Measurements from ENCODE around the gene ZNRF1. TPM values are rescaled to one million over a fixed set of nuclear protein-coding genes. Genes with fewer than 3 reads are reported as not detected.

The ZNRF1 gene
- total RNA-seq, 1 experiment from 2014 or later, result 10.5 TPM

DNA sequence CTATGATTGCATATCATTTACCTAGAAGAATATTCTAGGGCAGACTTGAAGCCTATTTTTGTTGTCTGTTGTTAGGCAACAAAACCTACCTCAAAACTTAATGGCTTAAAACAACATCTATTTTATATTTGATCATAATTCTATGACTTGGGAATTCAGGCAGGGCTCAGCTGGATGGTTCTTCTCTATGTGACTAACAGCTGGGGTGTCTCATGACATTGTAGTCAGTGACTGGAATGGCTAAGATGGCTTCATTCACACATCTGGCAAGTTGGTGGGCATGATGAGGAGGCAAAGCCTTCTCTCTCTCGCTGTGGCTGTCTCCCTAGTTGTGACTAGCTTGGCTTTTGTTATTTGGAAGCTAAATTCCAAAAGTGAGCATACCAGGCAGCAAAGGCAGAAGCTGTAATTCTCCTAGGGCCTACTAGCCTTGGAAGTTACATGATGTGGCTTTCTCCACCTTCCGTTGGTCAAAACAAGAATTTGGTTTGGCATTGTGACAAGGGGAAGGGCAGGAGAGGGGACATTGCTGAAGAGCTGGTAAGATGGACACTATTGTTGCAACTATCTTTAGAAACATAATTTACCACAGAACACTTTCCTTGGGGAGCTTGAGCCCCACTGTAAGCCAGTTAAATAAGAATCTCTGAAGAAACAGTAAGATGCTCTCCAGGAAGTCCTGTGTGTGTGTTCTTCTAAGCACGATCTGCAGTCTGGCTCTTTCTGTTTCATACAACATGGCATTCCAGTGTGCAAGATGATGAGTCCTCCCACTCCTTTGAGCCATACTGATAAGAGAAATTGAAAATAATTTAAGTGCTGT, 39.4 kb downstream of the ZNRF1 start:
- BruUV-seq (replicated peaks), result no TSS peak
- Mint-ChIP-seq H3K27ac (ENCODE audit: low read depth, unreplicated experiment) (no peak overlapping the region), H3K4me3 (ENCODE audit: unreplicated experiment) (no peak overlapping the region), H3K9me3 (ENCODE audit: unreplicated experiment) (peaks cover 8% of the 10 kb centered on the region), H3K36me3 (ENCODE audit: insufficient read depth, unreplicated experiment) (no peaks in the 10 kb centered on the region), H3K4me1 (ENCODE audit: insufficient read depth, unreplicated experiment) (no peaks in the 10 kb centered on the region), H3K27me3 (ENCODE audit: insufficient read depth, unreplicated experiment) (no peaks in the 10 kb centered on the region)
- DNase-seq (ENCODE audit: unreplicated experiment), result no peak
- ChIA-PET POLR2A (no interaction called here), CTCF (interaction anchor here (0.6 to 1.4 kb wide), 3 partner anchors 13 to 1087 kb away, joined by 4 read pairs; no protein-coding TSS in a partner anchor)
- TF ChIP-seq, protein P1, sequence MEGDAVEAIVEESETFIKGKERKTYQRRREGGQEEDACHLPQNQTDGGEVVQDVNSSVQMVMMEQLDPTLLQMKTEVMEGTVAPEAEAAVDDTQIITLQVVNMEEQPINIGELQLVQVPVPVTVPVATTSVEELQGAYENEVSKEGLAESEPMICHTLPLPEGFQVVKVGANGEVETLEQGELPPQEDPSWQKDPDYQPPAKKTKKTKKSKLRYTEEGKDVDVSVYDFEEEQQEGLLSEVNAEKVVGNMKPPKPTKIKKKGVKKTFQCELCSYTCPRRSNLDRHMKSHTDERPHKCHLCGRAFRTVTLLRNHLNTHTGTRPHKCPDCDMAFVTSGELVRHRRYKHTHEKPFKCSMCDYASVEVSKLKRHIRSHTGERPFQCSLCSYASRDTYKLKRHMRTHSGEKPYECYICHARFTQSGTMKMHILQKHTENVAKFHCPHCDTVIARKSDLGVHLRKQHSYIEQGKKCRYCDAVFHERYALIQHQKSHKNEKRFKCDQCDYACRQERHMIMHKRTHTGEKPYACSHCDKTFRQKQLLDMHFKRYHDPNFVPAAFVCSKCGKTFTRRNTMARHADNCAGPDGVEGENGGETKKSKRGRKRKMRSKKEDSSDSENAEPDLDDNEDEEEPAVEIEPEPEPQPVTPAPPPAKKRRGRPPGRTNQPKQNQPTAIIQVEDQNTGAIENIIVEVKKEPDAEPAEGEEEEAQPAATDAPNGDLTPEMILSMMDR (IDR thresholded peaks at IDR 0.05; ENCODE audit: unreplicated experiment), result no peak
- intact Hi-C loops (cut with micrococcal nuclease), result no loop called here

DNA sequence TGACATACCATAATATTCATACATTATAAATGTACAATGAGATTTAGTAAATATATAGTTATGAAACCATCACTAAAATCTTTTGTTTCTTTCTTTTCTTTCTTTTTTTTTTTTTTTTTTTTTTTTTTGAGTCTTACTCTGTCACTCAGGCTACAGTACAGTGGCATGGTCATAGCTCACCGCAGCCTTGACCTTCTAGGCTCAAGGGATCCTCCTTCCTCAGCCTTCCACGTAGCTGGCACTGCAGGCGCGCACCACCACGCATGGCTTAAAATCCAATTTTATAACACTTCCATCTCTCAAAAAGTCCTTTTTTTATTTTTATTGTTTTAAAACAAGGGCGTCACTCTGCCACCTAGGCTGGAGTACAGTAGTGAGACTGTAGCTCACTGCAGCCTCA, 41.1 kb downstream of the ZNRF1 start:
- Mint-ChIP-seq H3K27ac (ENCODE audit: low read depth, unreplicated experiment) (no peak overlapping the region), H3K36me3 (ENCODE audit: insufficient read depth, unreplicated experiment) (no peaks in the 10 kb centered on the region), H3K9me3 (ENCODE audit: unreplicated experiment) (peaks cover 8% of the 10 kb centered on the region), H3K4me1 (ENCODE audit: insufficient read depth, unreplicated experiment) (peaks cover 3% of the 10 kb centered on the region), H3K27me3 (ENCODE audit: insufficient read depth, unreplicated experiment) (no peaks in the 10 kb centered on the region), H3K4me3 (ENCODE audit: unreplicated experiment) (no peak overlapping the region)
- CTCF ChIA-PET, result no interaction called here
- BruUV-seq (replicated peaks), result no TSS peak
- DNase-seq (ENCODE audit: unreplicated experiment), result no peak
- intact Hi-C loops (cut with micrococcal nuclease), result no loop called here
- TF ChIP-seq, protein P1 (IDR thresholded peaks at IDR 0.05; ENCODE audit: unreplicated experiment), result no peak
- POLR2A ChIA-PET, result no interaction called here

DNA sequence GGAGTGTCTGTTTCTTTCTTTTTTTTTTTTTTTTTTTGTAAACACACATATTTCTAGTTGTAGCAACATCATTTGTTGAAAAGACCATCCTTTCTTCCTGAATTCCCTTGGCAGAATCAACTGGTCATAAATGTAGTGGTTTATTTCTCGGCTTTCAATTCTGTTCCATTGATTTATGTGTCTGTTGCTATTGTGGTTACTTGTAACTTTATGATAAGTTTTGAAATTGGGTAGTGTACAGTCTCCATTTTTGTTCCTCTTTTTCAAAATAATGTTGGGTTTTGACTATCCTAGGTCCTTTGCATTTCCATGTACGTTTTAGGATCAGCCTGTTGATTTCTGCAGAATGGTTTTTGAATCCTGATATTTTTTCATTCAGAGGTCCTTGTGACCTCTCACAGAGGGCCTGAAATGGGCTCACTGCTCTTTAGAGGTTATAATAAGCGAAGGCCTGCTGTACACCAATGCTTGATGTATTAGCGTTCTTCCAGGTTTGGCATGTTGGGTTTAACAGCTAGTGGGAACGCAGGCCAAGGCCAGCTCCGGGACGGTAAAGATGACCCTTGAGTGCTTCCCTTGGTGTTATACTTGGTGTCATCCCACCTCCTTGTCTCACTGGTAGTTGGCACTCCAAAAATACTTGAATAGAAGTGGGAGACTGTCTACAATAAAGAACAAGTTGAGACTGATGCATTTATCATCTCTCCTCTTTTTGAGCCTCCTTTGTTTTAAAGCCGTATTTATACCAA, 43.8 kb downstream of the ZNRF1 start:
- Mint-ChIP-seq H3K4me1 (ENCODE audit: insufficient read depth, unreplicated experiment) (peaks cover 11% of the 10 kb centered on the region), H3K27ac (ENCODE audit: low read depth, unreplicated experiment) (no peak overlapping the region)

More for the DNA sequence above, 43.8 kb downstream of the ZNRF1 start:
- no peak for DNase-seq (ENCODE audit: unreplicated experiment)
- H3K4me3 Mint-ChIP-seq (ENCODE audit: unreplicated experiment), result no peak overlapping the region
- no peaks in the 10 kb centered on the region for H3K36me3 Mint-ChIP-seq (ENCODE audit: insufficient read depth, unreplicated experiment)
- no peaks in the 10 kb centered on the region for H3K27me3 Mint-ChIP-seq (ENCODE audit: insufficient read depth, unreplicated experiment)
- peaks cover 3% of the 10 kb centered on the region for H3K9me3 Mint-ChIP-seq (ENCODE audit: unreplicated experiment)
- TF ChIP-seq, protein P1 (IDR thresholded peaks at IDR 0.05; ENCODE audit: unreplicated experiment), result no peak
- intact Hi-C loops (cut with micrococcal nuclease), result no loop called here
- BruUV-seq (replicated peaks), result no TSS peak
- ChIA-PET POLR2A (interaction anchor here (0.8 kb wide), 1 partner anchor 31 kb away, joined by 4 read pairs; no protein-coding TSS in a partner anchor), CTCF (no interaction called here)

Data from MCF 10A (cell line).